GM21723 (cell line): Measurements from ENCODE around the gene PPP2CA.

Source experiments
- ATAC-seq: cut with Tn5 transposase; IDR thresholded peaks from one replicate; pipeline ENCODE4 v1.9.1; 2021; ENCODE audit warnings: mild to moderate bottlenecking, moderate library complexity; ENCODE audit not compliant: unreplicated experiment

PPP2CA gene

GRCh38 chr5:134149571-134150303, 76.1 kb downstream of the PPP2CA start:
- ATAC-seq, result no peak

- ATAC-seq, result no peak
These were observed 76.8 kb downstream of the PPP2CA start for GRCh38 chr5:134148986-134149539.

- no peak for ATAC-seq
These were observed 77.6 kb downstream of the PPP2CA start for GRCh38 chr5:134148316-134148715.

- ATAC-seq, result no peak
These were observed 79.0 kb downstream of the PPP2CA start for GRCh38 chr5:134146651-134147518.

- no peak for ATAC-seq
These were observed 79.9 kb downstream of the PPP2CA start for GRCh38 chr5:134145779-134146581.

- no peak for ATAC-seq
These were observed 80.7 kb downstream of the PPP2CA start for GRCh38 chr5:134145041-134145757.
